Heart left ventricle (tissue), 16 donors: ENCODE measurements around the gene OR5P2. TPM values are rescaled to one million over a fixed set of nuclear protein-coding genes. Genes with fewer than 3 reads are reported as not detected.
"Not testable (repeated sequence)": the region's sequence is repeated elsewhere in the genome, so short reads cannot be mapped to it uniquely, and the experiment has no call there.

Experiments used
- ATAC-seq, 4 donors: fragments of 200-7000 bp; cut with Tn5 transposase; one replicate each; pipeline ENCODE4 v1.9.1; 2020 to 2022; ENCODE audit warnings: moderate library complexity in 4 of 4, mild to moderate bottlenecking in 3 of 4, moderate number of reproducible peaks in 1 of 4
- DNase-seq, 5 donors: peaks; one replicate each; pipeline ENCODE4 v3.0.0-alpha.2; 2020
- H3K27ac ChIP-seq, 12 donors: fragments of 200-600 bp; sonication (generic) in 4 of 12; one replicate each; pipeline versions ENCODE4 v1.5.0 to v1.8.0; 2016 to 2022; ENCODE audit warnings: mild to moderate bottlenecking in 2 of 12
- H3K27me3 ChIP-seq, 9 donors: fragments of 200-600 bp; sonication (generic) in 2 of 9; one replicate each; pipeline versions ENCODE4 v1.5.1 to v1.8.0; 2016 to 2022; ENCODE audit warnings: mild to moderate bottlenecking in 3 of 9
- H3K36me3 ChIP-seq, 9 donors: fragments of 200-600 bp; sonication (generic) in 2 of 9; one replicate each; pipeline versions ENCODE4 v1.5.0 to v1.8.0; 2018 to 2022; ENCODE audit warnings: mild to moderate bottlenecking in 2 of 9
- H3K4me1 ChIP-seq, 12 donors: fragments of 200-600 bp; sonication (generic) in 4 of 12; one replicate each; pipeline versions ENCODE4 v1.5.0 to v1.8.0; 2016 to 2022; ENCODE audit warnings: mild to moderate bottlenecking in 3 of 12
- H3K4me3 ChIP-seq, 12 donors: fragments of 200-600 bp; sonication (generic) in 4 of 12; one replicate each; pipeline versions ENCODE4 v1.5.0 to v1.8.0; 2017 to 2022; ENCODE audit warnings: mild to moderate bottlenecking in 9 of 12, moderate library complexity in 4 of 12
- H3K9me3 ChIP-seq, 12 donors: fragments of 200-600 bp; sonication (generic) in 4 of 12; one replicate each; pipeline versions ENCODE4 v1.5.0 to v1.8.0; 2016 to 2022; ENCODE audit warnings: mild to moderate bottlenecking in 1 of 12
- POLR2A ChIP-seq, 2 donors: fragments of 450-650 bp; IDR thresholded peaks; one replicate each; pipeline ENCODE4 v1.6.1; 2017; ENCODE audit warnings: antibody characterized with exemption in 2 of 2, mild to moderate bottlenecking in 2 of 2, moderate library complexity in 2 of 2
- WGBS, 4 donors: extraction: QIAGEN DNeasy Blood & Tissue Kit in 2 of 4; methylation state at CpG; one replicate each; pipeline versions ENCODE4 v1.1.5 to v1.1.7; 2013 to 2018; 5-methylcytosine and 5-hydroxymethylcytosine counted together
- intact Hi-C, 10 donors: fragments of 100-400 bp; cut with DNase I; formaldehyde crosslinking; loops; one replicate each; pipeline versions ENCODE4 v1.11.1 to v1.14.2; 2022
- polyA plus RNA-seq, 2 donors: library from polyadenylated mRNA; stranded (reverse); fragments of 200-250 nt; gene quantifications; one replicate each; pipeline ENCODE4 v1.2.3, GENCODE V29; 2013
- total RNA-seq, 9 donors: library from RNA; depleted of rRNA in 2 of 9; stranded (reverse); fragments of >200 nt in 2 of 9; fragmentation: NEBNext Ultra II Directional in 3 of 9; extraction: Animal tissue kit (Norgen Biotek cat#: 25700) in 3 of 9; gene quantifications; one replicate each; pipeline versions ENCODE4 v1.1.0 to v1.2.4, GENCODE V29; 2016 to 2023
- TF ChIP-seq, protein P1 (sequence below), 12 donors: fragments of 200-600 bp; sonication (generic) in 4 of 12; IDR thresholded peaks; one replicate each; pipeline versions ENCODE4 v1.5.0 to v1.8.0; 2018 to 2022; ENCODE audit warnings: antibody characterized with exemption in 12 of 12, mild to moderate bottlenecking in 5 of 12
- donor health status: ischemic (EF 13 %, LVEDD 7.1; RV severe dilation, severe dysfunction).
- donor health status: healthy with polysubstance abuse.
- donor health status: DM: no; HTN: yes; CAD: no.
- donor health status: DM: no; HTN: no; CAD: no.
- donor health status: ischemic (EF 25% LVEDD 6.9; RV normal size, moderate dysfunction).
- donor health status: ischemic (EF 25% LVEDD 5.7; RV mildly dilated, moderate dysfunction).
- donor health status: healthy.
- donor health status: DM: yes; HTN: yes; CAD: no.
- donor health status: ischemic (EF 35%, LVEDD 5.7; RV mildly dilated, moderate dysfunction).
- donor health status: nonischemic (EF 11% LVEDD 7.7; RV severe dilation, severe dysfunction).
- donor health status: DM: yes; HTN: yes; CAD: no.
- donor health status: PGD.
- donor health status: ischemic (EF 29% LVEDD 5.4; RV normal size, mild dysfunction).
- donor health status: nonischemic (EF 23%, LVEDD 6.1; RV moderate dilation, normal function).

Gene OR5P2
- total and polyA plus RNA-seq, 11 donors = not detected

DNA sequence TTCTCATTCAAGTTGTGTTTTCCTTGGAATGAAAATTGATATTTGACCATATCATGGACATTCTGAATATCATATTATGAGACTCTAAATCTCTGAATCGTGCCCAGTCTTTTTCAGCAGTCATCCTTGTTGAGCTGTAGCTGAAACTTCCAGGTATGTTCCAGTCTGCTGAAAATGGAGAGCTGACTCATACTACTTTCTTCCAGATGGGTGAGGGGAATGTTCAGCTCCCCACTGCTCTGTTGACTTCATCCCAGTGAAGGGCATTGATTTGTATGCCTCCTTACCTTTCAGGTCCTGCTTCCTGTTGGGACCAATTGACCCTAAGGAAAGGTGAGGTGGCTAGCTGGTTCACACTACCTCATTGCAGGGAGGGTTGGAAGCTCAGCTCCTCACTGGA, 3.5 kb downstream of the OR5P2 start:
- TF ChIP-seq, protein P1, sequence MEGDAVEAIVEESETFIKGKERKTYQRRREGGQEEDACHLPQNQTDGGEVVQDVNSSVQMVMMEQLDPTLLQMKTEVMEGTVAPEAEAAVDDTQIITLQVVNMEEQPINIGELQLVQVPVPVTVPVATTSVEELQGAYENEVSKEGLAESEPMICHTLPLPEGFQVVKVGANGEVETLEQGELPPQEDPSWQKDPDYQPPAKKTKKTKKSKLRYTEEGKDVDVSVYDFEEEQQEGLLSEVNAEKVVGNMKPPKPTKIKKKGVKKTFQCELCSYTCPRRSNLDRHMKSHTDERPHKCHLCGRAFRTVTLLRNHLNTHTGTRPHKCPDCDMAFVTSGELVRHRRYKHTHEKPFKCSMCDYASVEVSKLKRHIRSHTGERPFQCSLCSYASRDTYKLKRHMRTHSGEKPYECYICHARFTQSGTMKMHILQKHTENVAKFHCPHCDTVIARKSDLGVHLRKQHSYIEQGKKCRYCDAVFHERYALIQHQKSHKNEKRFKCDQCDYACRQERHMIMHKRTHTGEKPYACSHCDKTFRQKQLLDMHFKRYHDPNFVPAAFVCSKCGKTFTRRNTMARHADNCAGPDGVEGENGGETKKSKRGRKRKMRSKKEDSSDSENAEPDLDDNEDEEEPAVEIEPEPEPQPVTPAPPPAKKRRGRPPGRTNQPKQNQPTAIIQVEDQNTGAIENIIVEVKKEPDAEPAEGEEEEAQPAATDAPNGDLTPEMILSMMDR (IDR thresholded peaks at IDR 0.05) = no peak
- no peak for TF ChIP-seq POLR2A (IDR thresholded peaks at IDR 0.05)
- DNase-seq = no peak
- H3K36me3 ChIP-seq = no peaks in the 10 kb centered on the region
- no peak overlapping the region for H3K4me3 ChIP-seq
- peaks cover 0 to 6% (median 0%) of the 10 kb centered on the region in 12 donors for H3K9me3 ChIP-seq
- intact Hi-C loops = no loop called here
- no peaks in the 10 kb centered on the region for H3K4me1 ChIP-seq
- 19 to 33% (median 22%) methylated on average over 1 of the region's 1 CpG for WGBS, 4 donors
- no peak overlapping the region for H3K27ac ChIP-seq
- H3K27me3 ChIP-seq = no peaks in the 10 kb centered on the region
- ATAC-seq = no peak

DNA sequence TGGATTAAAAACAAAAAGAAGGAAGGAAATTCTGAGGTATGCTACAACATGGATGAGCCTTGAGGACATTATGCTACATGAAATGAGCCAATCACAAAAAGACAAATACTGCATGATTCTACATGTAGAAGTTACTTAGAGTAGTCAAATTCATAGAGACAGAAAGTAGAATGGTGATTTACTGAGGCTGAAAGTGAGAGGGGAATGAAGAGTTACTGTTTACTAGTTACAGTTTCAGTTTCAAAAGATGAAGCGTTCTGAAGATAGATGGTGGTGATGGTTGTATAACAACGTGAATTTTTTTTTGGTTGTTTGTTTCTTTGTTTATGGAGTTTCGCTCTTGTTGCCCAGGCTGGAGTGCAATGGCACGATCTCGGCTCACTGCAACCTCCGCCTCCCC, 9.5 kb downstream of the OR5P2 start:
- no peaks in the 10 kb centered on the region for H3K27me3 ChIP-seq
- H3K4me1 ChIP-seq = no peaks in the 10 kb centered on the region
- no peaks in the 10 kb centered on the region for H3K36me3 ChIP-seq
- no peak for TF ChIP-seq POLR2A (IDR thresholded peaks at IDR 0.05)
- TF ChIP-seq, protein P1 (IDR thresholded peaks at IDR 0.05) = no peak
- no peak overlapping the region for H3K4me3 ChIP-seq
- no peak for ATAC-seq
- no peak overlapping the region for H3K27ac ChIP-seq
- peaks cover 0 to 15% (median 4%) of the 10 kb centered on the region in 12 donors for H3K9me3 ChIP-seq
- no peak for DNase-seq
- intact Hi-C loops = no loop called here
- 72 to 86% (median 80%) methylated on average over 6 of the region's 6 CpGs for WGBS, 4 donors

DNA sequence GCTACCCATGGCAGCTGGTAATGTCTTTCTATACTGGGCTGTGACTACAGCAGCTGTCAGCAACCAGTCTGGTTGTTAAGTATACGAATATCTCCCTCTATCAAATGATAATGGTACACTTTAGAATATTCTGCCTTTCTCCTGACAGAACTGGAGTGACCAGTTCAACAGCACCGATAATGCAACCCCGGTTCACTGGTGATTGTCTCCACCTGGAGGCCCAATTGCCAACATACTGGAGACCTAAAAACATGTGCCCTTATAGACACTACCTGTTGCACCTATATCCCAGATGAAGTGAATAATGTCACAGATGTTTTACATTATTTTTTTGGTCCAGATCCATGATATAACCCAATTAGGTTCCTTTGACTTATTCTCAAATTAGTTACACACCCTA, 21.1 kb downstream of the OR5P2 start:
- ATAC-seq (no peak), DNase-seq (no peak)
- Histone ChIP-seq H3K4me3 (no peak overlapping the region), H3K9me3 (no peaks in the 10 kb centered on the region), H3K27ac (no peak overlapping the region), H3K36me3 (no peaks in the 10 kb centered on the region), H3K4me1 (no peaks in the 10 kb centered on the region), H3K27me3 (no peaks in the 10 kb centered on the region)
- intact Hi-C loops = loop anchor here in 1 of 10 donors (10.0 kb wide), 1 partner anchor 59 kb away; the partner anchor contains the start of gene OR5P3
- TF ChIP-seq POLR2A (IDR thresholded peaks at IDR 0.05) = no peak
- TF ChIP-seq, protein P1 (IDR thresholded peaks at IDR 0.05) = no peak
- 58 to 67% (median 62%) methylated on average over 3 of the region's 3 CpGs for WGBS, 4 donors

DNA sequence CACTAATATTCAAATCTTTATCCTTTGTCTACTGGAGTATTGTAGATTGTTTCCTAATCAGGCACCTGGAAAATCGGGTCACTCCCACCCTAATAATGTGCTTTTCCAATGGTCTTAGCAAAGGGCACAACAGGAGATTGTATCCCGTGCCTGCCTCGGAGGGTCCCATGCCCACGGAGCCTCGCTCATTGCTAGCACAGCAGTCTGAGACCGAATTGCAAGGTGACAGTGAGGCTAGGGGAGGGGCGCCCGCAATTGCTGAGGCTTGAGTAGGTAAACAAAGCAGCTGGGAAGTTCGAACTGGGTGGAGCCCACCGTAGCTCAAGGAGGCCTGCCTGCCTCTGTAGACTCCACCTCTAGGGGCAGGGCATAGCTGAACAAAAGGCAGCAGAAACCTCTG, 32.4 kb downstream of the OR5P2 start:
- DNase-seq, H3K36me3 ChIP-seq, H3K27ac ChIP-seq, intact Hi-C loops, H3K27me3 ChIP-seq, ATAC-seq, H3K4me1 ChIP-seq, H3K4me3 ChIP-seq, H3K9me3 ChIP-seq: not testable (repeated sequence)
- WGBS, 4 donors = 79 to 85% (median 82%) methylated on average over 10 of the region's 10 CpGs

DNA sequence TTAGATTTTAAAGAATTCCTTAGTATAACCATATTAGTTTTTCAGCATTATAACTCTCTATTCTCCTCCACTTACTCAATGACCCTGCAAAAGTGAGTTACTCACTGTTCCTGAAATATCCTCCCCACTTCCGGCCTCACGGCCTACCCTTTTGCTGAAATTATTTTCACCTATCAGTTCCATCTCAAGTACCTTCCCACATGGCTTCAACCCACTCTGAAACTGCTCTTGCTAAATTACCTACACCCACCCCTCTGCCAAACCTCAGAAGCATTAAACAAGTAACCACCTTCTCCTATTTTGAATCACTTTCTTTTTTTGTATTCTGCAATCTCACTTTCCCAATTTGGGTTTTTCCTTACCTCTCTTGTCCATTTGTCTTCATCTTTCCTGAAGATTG, 37.7 kb downstream of the OR5P2 start:
- TF ChIP-seq, protein P1 (IDR thresholded peaks at IDR 0.05) = no peak
- TF ChIP-seq POLR2A (IDR thresholded peaks at IDR 0.05) = no peak
- no peaks in the 10 kb centered on the region for H3K27me3 ChIP-seq
- intact Hi-C loops = no loop called here
- 45 to 54% (median 48%) methylated on average over 2 of the region's 2 CpGs for WGBS, 4 donors
- H3K4me3 ChIP-seq = no peak overlapping the region
- H3K9me3 ChIP-seq = peaks cover 0 to 3% (median 0%) of the 10 kb centered on the region in 12 donors
- H3K36me3 ChIP-seq = no peaks in the 10 kb centered on the region
- DNase-seq = no peak
- H3K27ac ChIP-seq = no peak overlapping the region
- no peaks in the 10 kb centered on the region for H3K4me1 ChIP-seq
- no peak for ATAC-seq
